ENCODE data around the gene PRKCSH. TPM values are rescaled to one million over a fixed set of nuclear protein-coding genes. Genes with fewer than 3 reads are reported as not detected.

The PRKCSH gene
- polyA plus RNA-seq, 1 of the 3 experiments (the other 2 are of a cell fraction): 502 TPM

- 26% methylated on average over 34 of the region's 62 CpGs for WGBS (ENCODE audit: low lambda C conversion rate)
- no peak overlapping the region for H2AFZ ChIP-seq (ENCODE audit: low read depth)
- no peak overlapping the region for H3K9ac ChIP-seq
- peak overlapping the region in 1 of 2 experiments; percentile 75; a peak in 2 of 4 replicates for H3K27ac ChIP-seq (ENCODE audit: low read depth in 2 of 2, low read length in 1 of 2)
- H3K9me3 ChIP-seq: no peaks in the 10 kb centered on the region
- TF ChIP-seq REST (IDR thresholded peaks at IDR 0.05; ENCODE audit: low read depth, low read length): peak; percentile 95
- no peak for TF ChIP-seq CHD2 (IDR thresholded peaks at IDR 0.05; ENCODE audit: low read length, partially characterized antibody)
- no peak for TF ChIP-seq SMC3 (IDR thresholded peaks at IDR 0.05; ENCODE audit: low read depth, low read length)
- peak; percentile 24; the same call in 1 of the 2 replicates for TF ChIP-seq MXI1 (IDR thresholded peaks at IDR 0.05; ENCODE audit: low read depth, low read length)
- H3K9me2 ChIP-seq: no peaks in the 10 kb centered on the region
- ChIA-PET POLR2A (interaction anchor here (0.6 to 0.7 kb wide), 3 partner anchors 29 to 104 kb away, joined by 3 read pairs; no protein-coding TSS in a partner anchor), CTCF (interaction anchor here (1.6 to 3.1 kb wide), 2 partner anchors 98 to 101 kb away, joined by 3 to 9 read pairs; no protein-coding TSS in a partner anchor)
- H3K79me2 ChIP-seq (ENCODE audit: insufficient read depth): no peaks in the 10 kb centered on the region
- peak; percentile 98 for DNase-seq
- H3F3A ChIP-seq (replicated peaks; ENCODE audit: insufficient read depth): no peaks in the 10 kb centered on the region
- no peaks in the 10 kb centered on the region for H4K20me1 ChIP-seq (ENCODE audit: insufficient read depth)
- peaks cover 25% of the 10 kb centered on the region; the same call in 1 of the 2 replicates for H3K27me3 ChIP-seq (ENCODE audit: insufficient read depth)
- H3K4me3 ChIP-seq (ENCODE audit: low read depth in 2 of 2, low read length in 1 of 2): peak overlapping the region in 1 of 2 experiments; percentile 54; a peak in 2 of 4 replicates
- no peaks in the 10 kb centered on the region for H3K36me3 ChIP-seq (replicated peaks in 1 of 2; ENCODE audit: control insufficient read depth in 1 of 2, insufficient read depth in 2 of 2, low read length in 1 of 2)
- peak overlapping the region; percentile 47 for H3K4me2 ChIP-seq
- H3K4me1 ChIP-seq (ENCODE audit: control insufficient read depth in 1 of 2, insufficient read depth in 2 of 2, low read depth in 1 of 2, low read length in 1 of 2): peaks cover 0 to 19% of the 10 kb centered on the region in 2 experiments; a peak in 1 of 4 replicates
Observed at GRCh38 chr19:11479090-11479897, 43.9 kb downstream of the PRKCSH start.

DNA sequence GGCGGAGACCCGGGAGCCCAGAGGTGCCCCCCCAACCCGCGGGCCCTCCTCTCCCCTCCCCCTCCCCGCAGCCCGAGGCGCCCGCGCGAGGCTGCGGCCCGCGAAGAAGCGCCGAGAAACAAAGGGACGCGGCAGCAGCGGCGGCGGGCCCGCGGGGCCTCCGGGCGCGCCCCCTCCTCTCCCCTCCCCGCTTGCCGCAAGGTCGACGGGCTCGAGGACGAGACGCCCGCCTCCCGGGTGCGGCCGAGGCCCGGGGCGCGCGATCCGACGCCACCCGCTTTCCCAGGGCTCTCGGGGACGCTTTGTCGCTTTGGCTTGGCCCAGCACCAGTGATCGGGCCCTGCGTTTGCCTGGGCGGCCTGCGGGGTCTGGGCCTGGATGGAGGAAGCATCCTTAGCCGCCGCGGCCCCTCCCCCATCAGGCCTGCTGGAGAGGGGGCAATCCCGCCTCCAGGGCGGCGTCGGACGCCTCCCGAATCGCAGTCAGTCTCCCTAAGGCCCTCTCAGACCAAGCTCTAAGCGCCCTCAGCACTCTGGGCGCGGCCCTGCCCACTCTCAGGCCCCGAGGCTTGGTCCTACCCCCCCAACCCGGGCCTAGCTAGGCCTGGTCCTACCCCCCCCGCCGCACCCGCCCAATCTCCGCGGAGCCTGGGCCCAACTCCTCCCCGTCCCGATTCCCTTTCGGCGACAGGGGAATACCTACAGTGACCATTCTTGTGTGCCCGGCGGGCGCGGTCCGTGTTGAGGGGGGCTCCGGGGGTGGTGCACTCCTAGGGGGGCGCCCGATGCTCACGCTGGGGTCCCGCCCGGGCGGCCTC is 44.7 kb downstream of the PRKCSH start:
- no peak overlapping the region for H2AFZ ChIP-seq (ENCODE audit: low read depth)
- DNase-seq: peak; percentile 70
- no peaks in the 10 kb centered on the region for H3K36me3 ChIP-seq (replicated peaks in 1 of 2; ENCODE audit: control insufficient read depth in 1 of 2, insufficient read depth in 2 of 2, low read length in 1 of 2)

More for the DNA sequence above, 44.7 kb downstream of the PRKCSH start:
- Histone ChIP-seq H3K4me1 (ENCODE audit: control insufficient read depth in 1 of 2, insufficient read depth in 2 of 2, low read depth in 1 of 2, low read length in 1 of 2) (peaks cover 0 to 19% of the 10 kb centered on the region in 2 experiments; a peak in 1 of 4 replicates), H3K9ac (no peak overlapping the region), H3K4me2 (peak overlapping the region; percentile 47), H3K9me2 (no peaks in the 10 kb centered on the region), H3K4me3 (ENCODE audit: low read depth in 2 of 2, low read length in 1 of 2) (peak overlapping the region in 1 of 2 experiments; percentile 54; a peak in 2 of 4 replicates), H3K27ac (ENCODE audit: low read depth in 2 of 2, low read length in 1 of 2) (peak overlapping the region in 1 of 2 experiments; percentile 75; a peak in 2 of 4 replicates), H3K27me3 (ENCODE audit: insufficient read depth) (peaks cover 25% of the 10 kb centered on the region; the same call in 1 of the 2 replicates), H3F3A (replicated peaks; ENCODE audit: insufficient read depth) (no peaks in the 10 kb centered on the region), H3K9me3 (no peaks in the 10 kb centered on the region), H4K20me1 (ENCODE audit: insufficient read depth) (no peaks in the 10 kb centered on the region), H3K79me2 (ENCODE audit: insufficient read depth) (no peaks in the 10 kb centered on the region)
- WGBS (ENCODE audit: low lambda C conversion rate): 7% methylated on average over 9 of the region's 86 CpGs
- ChIA-PET CTCF (interaction anchor here (1.1 to 3.7 kb wide), 4 partner anchors 16 to 186 kb away, joined by 4 to 57 read pairs (median 18); partner anchors contain the start of gene ODAD3), POLR2A (interaction anchor here (0.6 to 2.1 kb wide), 8 partner anchors 25 to 185 kb away, joined by 3 to 15 read pairs (median 3); partner anchors contain the start of genes RGL3, SWSAP1 and ZNF653)
- TF ChIP-seq EZH2phosphoT487 (IDR thresholded peaks at IDR 0.05; ENCODE audit: borderline replicate concordance, low read depth): 0 out of 2 replicates have a peak, but pooled peaks have one; percentile 53
- TF ChIP-seq GABPA (IDR thresholded peaks at IDR 0.05; ENCODE audit: low read depth): no peak
- no peak for TF ChIP-seq RFX5 (IDR thresholded peaks at IDR 0.05; ENCODE audit: low read length)

Data from SK-N-SH (cell line).